GM18502 (cell line): ENCODE data around the gene UBR3.
A peak's percentile ranks its signal among the peaks of the same experiment; 100 is the strongest.
"Not testable (repeated sequence)": the region's sequence is repeated elsewhere in the genome, so short reads cannot be mapped to it uniquely, and the experiment has no call there.

Experiments used
- ATAC-seq: cut with Tn5 transposase; IDR thresholded peaks from one replicate; pipeline ENCODE4 v1.9.1; 2021; ENCODE audit warnings: mild to moderate bottlenecking; ENCODE audit not compliant: unreplicated experiment, poor library complexity

UBR3 gene

GRCh38 chr2:169933124-169933711, 106.0 kb downstream of the UBR3 start:
- peak; percentile 74 for ATAC-seq

- ATAC-seq: not testable (repeated sequence)
Observed at GRCh38 chr2:169936652-169937051, 109.4 kb downstream of the UBR3 start.

- no peak for ATAC-seq
Observed at GRCh38 chr2:169945515-169945914, 118.3 kb downstream of the UBR3 start.

- ATAC-seq: no peak
Observed at GRCh38 chr2:169946092-169946491, 118.8 kb downstream of the UBR3 start.

- no peak for ATAC-seq
Observed at GRCh38 chr2:169946546-169946945, 119.3 kb downstream of the UBR3 start.

GRCh38 chr2:169955940-169956339, 128.7 kb downstream of the UBR3 start:
- no peak for ATAC-seq

- ATAC-seq: not testable (repeated sequence)
Observed at GRCh38 chr2:169957219-169957618, 130.0 kb downstream of the UBR3 start.

- no peak for ATAC-seq
Observed at GRCh38 chr2:169961911-169962310, 134.7 kb downstream of the UBR3 start.

GRCh38 chr2:169963786-169964185, 136.5 kb downstream of the UBR3 start:
- ATAC-seq: no peak

- no peak for ATAC-seq
Observed at GRCh38 chr2:169964740-169965139, 137.5 kb downstream of the UBR3 start.

GRCh38 chr2:169965495-169965894, 138.2 kb downstream of the UBR3 start:
- no peak for ATAC-seq

GRCh38 chr2:169966454-169966853, 139.2 kb downstream of the UBR3 start:
- ATAC-seq: no peak

- ATAC-seq: no peak
Observed at GRCh38 chr2:169968743-169969142, 141.5 kb downstream of the UBR3 start.

- no peak for ATAC-seq
Observed at GRCh38 chr2:169975221-169975620, 148.0 kb downstream of the UBR3 start.

- ATAC-seq: no peak
Observed at GRCh38 chr2:169976335-169976851, 149.1 kb downstream of the UBR3 start.

- ATAC-seq: no peak
Observed at GRCh38 chr2:169977530-169977929, 150.3 kb downstream of the UBR3 start.

GRCh38 chr2:169978402-169979017, 151.3 kb downstream of the UBR3 start:
- ATAC-seq: no peak

GRCh38 chr2:169979025-169979424, 151.8 kb downstream of the UBR3 start:
- ATAC-seq: no peak

GRCh38 chr2:169980001-169980400, 152.7 kb downstream of the UBR3 start:
- no peak for ATAC-seq

- ATAC-seq: no peak
Observed at GRCh38 chr2:169980643-169981042, 153.4 kb downstream of the UBR3 start.

GRCh38 chr2:169982929-169983328, 155.7 kb downstream of the UBR3 start:
- ATAC-seq: no peak

GRCh38 chr2:169983506-169983905, 156.3 kb downstream of the UBR3 start:
- ATAC-seq: no peak
